ENCODE data around the gene SHROOM1.

DNA sequence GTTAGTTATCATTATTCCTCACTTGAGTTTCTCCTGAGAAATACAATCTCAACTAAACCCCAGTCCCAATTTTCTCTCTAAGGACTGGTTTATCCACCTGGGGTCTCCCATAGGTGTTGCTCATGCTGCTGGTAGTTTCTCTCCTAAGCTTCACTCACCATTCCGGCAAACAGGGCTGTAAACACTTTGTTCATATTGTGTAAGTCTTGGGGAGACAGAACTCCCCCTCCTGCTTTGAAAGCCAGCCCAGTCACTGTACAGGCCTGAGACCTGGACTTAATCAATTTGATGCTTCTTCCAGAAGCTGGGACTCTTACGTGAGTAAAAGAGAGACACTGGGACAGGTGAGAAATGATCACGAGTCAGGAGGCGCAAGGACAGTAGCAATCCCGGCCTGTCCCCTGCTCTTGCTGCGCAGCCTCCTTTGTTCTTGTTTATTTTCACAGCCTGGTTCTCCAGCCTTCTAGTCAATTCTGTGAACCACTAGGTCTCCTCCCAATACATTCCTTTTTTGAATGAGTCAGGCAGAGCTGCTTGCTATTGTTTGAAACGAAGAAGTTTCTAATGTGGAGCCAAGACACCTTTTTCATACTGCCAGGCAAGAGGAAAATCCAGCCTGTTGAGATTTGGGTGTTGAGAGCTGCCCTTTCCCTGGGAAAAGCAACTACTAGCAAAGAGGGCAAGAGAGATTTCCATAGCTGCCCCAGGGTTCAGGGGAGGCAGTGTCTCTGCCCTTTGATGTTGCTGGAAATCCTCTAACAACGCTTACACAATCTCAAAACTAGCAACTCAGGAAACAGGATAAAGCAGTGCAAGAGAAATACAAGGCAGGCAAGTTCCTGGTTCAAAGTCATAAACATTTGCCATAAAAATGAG, 9.2 kb upstream of the SHROOM1 start:
- no peak for TF ChIP-seq POLR2A (IDR thresholded peaks at IDR 0.05; ENCODE audit: low read depth, low read length)
- no peak for TF ChIP-seq POLR2AphosphoS5 (IDR thresholded peaks at IDR 0.05; ENCODE audit: low read depth, low read length)
- TF ChIP-seq TAF1 (IDR thresholded peaks at IDR 0.05; ENCODE audit: low read depth, low read length): no peak
- no peak for TF ChIP-seq PAX5 (IDR thresholded peaks at IDR 0.05; ENCODE audit: insufficient read depth, low read length, severe bottlenecking)
- TF ChIP-seq SPI1 (IDR thresholded peaks at IDR 0.05; ENCODE audit: low read depth, low read length): no peak
- TF ChIP-seq POU2F2 (IDR thresholded peaks at IDR 0.05; ENCODE audit: low read depth, low read length): no peak
